Stimulated activated CD4-positive, alpha-beta T cell treated with anti-CD3 and anti-CD28 coated beads, Interleukin-15, amount 100 ng/mL, for 1 hour (primary cell): ENCODE results near the gene C9.
"Not testable (repeated sequence)": the region's sequence is repeated elsewhere in the genome, so short reads cannot be mapped to it uniquely, and the experiment has no call there.

Experiments
- DNase-seq, 2 donors: peaks; one replicate each; pipeline ENCODE4 v3.0.0-alpha.2; 2020; ENCODE audit warnings: low read depth in 1 of 2, low spot score in 1 of 2

The C9 gene

GRCh38 chr5:39266442-39266841, 97.9 kb downstream of the C9 start:
- DNase-seq, result no peak

GRCh38 chr5:39264528-39264927, 99.8 kb downstream of the C9 start:
- DNase-seq, result no peak

- no peak for DNase-seq
These were observed 101.3 kb downstream of the C9 start for GRCh38 chr5:39262981-39263380.

DNA sequence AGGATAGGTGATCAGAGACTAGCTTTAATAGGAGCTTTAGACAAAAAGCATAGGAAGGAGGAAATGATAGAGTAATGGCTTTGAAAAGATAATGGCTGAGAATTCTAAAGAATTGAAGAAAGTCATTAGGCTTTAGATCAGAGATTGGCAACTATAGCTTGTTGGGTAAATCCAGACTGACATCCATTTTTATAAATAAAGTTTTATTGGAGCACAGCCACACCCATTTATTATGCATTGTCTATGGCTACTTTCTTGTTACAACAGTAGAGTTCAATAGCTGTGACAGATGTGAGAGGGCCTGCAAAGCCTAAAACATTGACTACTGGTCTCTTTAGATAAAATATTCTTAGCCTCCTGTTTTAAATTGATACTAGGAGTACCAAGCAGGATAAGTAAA, 104.2 kb downstream of the C9 start:
- no peak for DNase-seq

GRCh38 chr5:39257554-39257953, 106.7 kb downstream of the C9 start:
- DNase-seq, result no peak

- DNase-seq, result no peak
These were observed 107.6 kb downstream of the C9 start for GRCh38 chr5:39256477-39257235.

GRCh38 chr5:39255406-39255805, 108.9 kb downstream of the C9 start:
- DNase-seq, result no peak

- no peak for DNase-seq
These were observed 109.6 kb downstream of the C9 start for GRCh38 chr5:39254671-39255070.

DNA sequence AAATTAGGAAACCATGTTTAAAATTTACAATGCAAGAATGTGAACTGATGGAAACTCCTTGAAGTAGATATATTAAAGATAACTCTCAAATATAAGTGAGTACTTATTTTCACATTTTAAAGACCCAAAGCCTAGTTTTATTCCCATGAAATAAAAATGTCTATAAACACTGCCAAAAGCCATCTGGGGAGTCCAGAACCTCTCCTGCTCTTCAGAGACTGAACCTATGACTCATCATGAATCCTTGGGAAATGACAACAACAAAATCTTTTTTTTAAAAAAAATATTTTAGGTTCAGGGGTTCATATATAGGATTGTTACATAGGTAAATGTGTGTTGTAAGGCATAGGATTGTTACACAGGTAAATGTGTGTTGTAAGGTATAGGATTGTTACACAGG, 111.1 kb downstream of the C9 start:
- no peak for DNase-seq

GRCh38 chr5:39249564-39250274, 114.6 kb downstream of the C9 start:
- DNase-seq, result no peak

- DNase-seq, result no peak
These were observed 115.2 kb downstream of the C9 start for GRCh38 chr5:39249069-39249468.

GRCh38 chr5:39240750-39241149, 123.5 kb downstream of the C9 start:
- no peak for DNase-seq

- DNase-seq, result no peak
These were observed 125.8 kb downstream of the C9 start for GRCh38 chr5:39238366-39239105.

DNA sequence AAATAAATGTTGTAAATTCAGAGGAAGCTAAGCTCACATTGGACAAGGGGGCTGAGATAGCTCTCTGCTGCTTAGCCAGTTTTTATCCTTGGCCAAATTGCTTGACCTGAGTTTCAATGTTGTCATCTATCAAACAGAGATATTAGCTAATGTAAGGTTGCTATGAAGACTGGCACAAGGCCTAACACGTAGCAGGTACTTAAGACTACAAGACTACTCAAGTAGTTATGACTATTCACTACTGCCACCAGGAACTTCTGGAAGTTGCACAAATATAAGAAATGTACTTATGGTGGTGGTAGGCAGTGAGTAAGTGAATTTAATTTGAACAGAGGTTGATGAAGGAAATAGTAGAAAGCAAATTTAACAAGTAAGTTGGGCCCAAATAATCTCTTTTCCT, 127.6 kb downstream of the C9 start:
- DNase-seq, result no peak

DNA sequence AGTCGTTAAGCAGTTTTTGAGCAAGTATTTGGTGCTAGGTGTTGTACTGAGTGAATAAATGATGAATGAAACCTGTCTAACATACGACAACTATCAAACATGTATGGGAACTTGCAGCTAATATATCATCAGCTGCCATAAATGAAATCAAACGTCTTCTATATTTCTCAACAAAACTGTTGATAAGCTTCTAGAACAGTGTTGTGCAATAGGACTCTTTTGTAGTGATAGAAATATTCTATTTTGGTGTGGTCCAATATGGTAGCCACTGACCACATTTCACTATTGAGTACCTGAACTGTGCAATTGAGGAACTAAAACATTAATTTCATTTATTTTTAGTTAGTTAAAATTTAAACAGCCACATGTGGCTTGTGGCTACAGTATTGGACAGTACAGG, 128.6 kb downstream of the C9 start:
- DNase-seq, result no peak

- DNase-seq, result not testable (repeated sequence)
These were observed 129.8 kb downstream of the C9 start for GRCh38 chr5:39234494-39234893.
